ENCODE data around the gene RXRA.

DNA sequence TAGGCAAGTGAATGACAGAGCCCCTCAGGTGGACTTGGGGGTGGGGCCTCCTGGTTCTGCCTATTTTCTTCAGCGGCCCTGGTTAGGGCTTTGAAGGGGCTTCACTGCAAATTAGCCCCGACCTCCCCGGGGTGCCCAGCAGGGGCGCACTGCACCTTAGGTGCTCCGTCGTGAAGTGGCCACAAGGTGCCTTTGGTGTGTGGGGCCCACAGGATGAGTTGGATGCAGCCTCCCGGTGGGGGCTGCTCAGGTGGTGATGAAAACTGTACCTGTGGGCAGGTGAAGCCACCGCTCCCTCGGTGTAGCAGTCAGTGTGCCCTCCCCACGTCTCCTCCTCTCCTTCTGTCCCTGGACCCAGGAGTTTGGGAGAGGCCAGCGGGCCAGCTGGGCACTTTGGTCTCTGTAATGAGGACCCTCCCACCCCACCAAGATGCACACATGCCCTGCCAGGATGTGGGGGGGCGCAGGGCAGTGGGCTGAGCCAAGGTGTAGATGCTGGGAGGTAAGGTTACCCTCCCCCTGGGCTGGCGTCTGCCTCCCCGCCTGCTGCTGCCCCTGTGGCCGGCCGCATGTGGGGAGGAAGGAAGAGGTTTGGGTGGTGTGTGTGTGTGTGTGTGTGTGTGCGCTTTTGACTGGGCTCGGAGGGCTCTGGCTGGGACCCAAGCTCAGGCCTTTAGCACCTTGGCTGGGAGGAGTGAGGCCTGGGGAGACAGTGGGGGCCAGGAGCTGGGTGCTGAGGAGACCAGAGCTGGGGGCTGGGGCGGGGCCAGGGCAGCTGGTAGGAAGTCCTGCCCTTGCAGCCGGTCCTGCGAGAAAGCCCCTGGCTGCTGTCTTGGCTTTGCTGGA is 55.6 kb downstream of the RXRA start:
- TF ChIP-seq, protein P1, sequence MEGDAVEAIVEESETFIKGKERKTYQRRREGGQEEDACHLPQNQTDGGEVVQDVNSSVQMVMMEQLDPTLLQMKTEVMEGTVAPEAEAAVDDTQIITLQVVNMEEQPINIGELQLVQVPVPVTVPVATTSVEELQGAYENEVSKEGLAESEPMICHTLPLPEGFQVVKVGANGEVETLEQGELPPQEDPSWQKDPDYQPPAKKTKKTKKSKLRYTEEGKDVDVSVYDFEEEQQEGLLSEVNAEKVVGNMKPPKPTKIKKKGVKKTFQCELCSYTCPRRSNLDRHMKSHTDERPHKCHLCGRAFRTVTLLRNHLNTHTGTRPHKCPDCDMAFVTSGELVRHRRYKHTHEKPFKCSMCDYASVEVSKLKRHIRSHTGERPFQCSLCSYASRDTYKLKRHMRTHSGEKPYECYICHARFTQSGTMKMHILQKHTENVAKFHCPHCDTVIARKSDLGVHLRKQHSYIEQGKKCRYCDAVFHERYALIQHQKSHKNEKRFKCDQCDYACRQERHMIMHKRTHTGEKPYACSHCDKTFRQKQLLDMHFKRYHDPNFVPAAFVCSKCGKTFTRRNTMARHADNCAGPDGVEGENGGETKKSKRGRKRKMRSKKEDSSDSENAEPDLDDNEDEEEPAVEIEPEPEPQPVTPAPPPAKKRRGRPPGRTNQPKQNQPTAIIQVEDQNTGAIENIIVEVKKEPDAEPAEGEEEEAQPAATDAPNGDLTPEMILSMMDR (IDR thresholded peaks at IDR 0.05), result peak; percentile 8; the same call in 1 of the 2 replicates
- TF ChIP-seq ZFX (IDR thresholded peaks at IDR 0.05; ENCODE audit: borderline replicate concordance), result no peak

All from 22Rv1 (cell line).